K562 (cell line): ENCODE measurements around the gene SFN. TPM values are rescaled to one million over a fixed set of nuclear protein-coding genes. Genes with fewer than 3 reads are reported as not detected.

ENCODE experiments used
- ATAC-seq: fragments of 200-7000 bp; cut with Tn5 transposase; 3 replicates; pipeline ENCODE4 v1.9.1; 2020; ENCODE audit warnings: moderate library complexity
- BruUV-seq: library from RNA; stranded (reverse); fragments of 400-500 nt; replicated peaks from 2 replicates; lab custom pipeline; 2021; lab: Mats Ljungman, UMichigan
- CTCF ChIA-PET: fragments of 300-600 bp; formaldehyde crosslinking; extraction: SDS; loops from one replicate; lab custom pipeline; 2021; ENCODE audit warnings: low intra/inter-chr PET ratio; lab: Yijun Ruan, JAX
- POLR2A ChIA-PET: fragments of 300-600, 350-650 bp; sonication (Branson Sonifier 250); formaldehyde crosslinking; extraction: SDS; loops from one replicate; lab custom pipeline; 2021; ENCODE audit warnings: antibody characterized with exemption, inconsistent platforms; lab: Yijun Ruan, JAX
- DNase-seq, 4 experiments: peaks; one replicate each; pipeline versions ENCODE4 v3.0.0 to v3.0.0-alpha.2; 2011 to 2018; ENCODE audit warnings: low spot score in 3 of 4, mixed read lengths in 3 of 4; ENCODE audit errors: extremely low read depth in 1 of 4
- FAIRE-seq: peaks from 2 replicates; lab custom pipeline; 2011; peaks lifted over from hg19 to GRCh38; lab: Jason Lieb, UNC
- H2AFZ ChIP-seq: 2 replicates; pipeline ENCODE4 v1.6.0; 2011; ENCODE audit warnings: low read depth, low read length, control low read depth, inconsistent platforms
- H3K27ac ChIP-seq: fragments of 200-600 bp; 3 replicates; pipeline ENCODE4 v1.8.0; 2011; ENCODE audit warnings: low read depth, mild to moderate bottlenecking, control low read depth, inconsistent platforms, low read length, moderate library complexity, mixed read lengths; ENCODE audit errors: extremely low read depth
- H3K27me3 ChIP-seq, 2 experiments: fragments of 300-600 bp in 1 of 2; 2 replicates in 1 of 2; 3 replicates in 1 of 2; pipeline versions ENCODE4 v1.6.0 to v1.8.0; 2011; ENCODE audit warnings: inconsistent platforms in 2 of 2, low read length in 2 of 2, mild to moderate bottlenecking in 1 of 2, mixed read lengths in 1 of 2, moderate library complexity in 1 of 2; ENCODE audit not compliant: control insufficient read depth in 2 of 2, insufficient read depth in 2 of 2
- H3K36me3 ChIP-seq: fragments of 300-600 bp; 3 replicates; pipeline ENCODE4 v1.8.0; 2011; ENCODE audit warnings: mild to moderate bottlenecking, low read length, inconsistent platforms; ENCODE audit not compliant: control insufficient read depth, insufficient read depth
- H3K4me1 ChIP-seq, 2 experiments: fragments of 200-600 bp in 1 of 2; replicated peaks in 1 of 2; 2 replicates in 1 of 2; 3 replicates in 1 of 2; pipeline versions ENCODE4 v1.5.1 to v1.8.0; 2011; ENCODE audit warnings: inconsistent platforms in 2 of 2, low read length in 2 of 2, mild to moderate bottlenecking in 1 of 2, mixed read lengths in 1 of 2, moderate library complexity in 1 of 2; ENCODE audit not compliant: control insufficient read depth in 2 of 2, insufficient read depth in 2 of 2
- H3K4me2 ChIP-seq: 2 replicates; pipeline ENCODE4 v1.6.1; 2011; ENCODE audit warnings: low read length, control low read depth, inconsistent platforms, mixed read lengths; ENCODE audit not compliant: insufficient read depth
- H3K4me3 ChIP-seq: fragments of 200-600 bp; sonication (generic), shearing (Covaris generic); 2 replicates; pipeline ENCODE4 v1.5.1; 2016; ENCODE audit warnings: control low read depth, inconsistent platforms
- H3K79me2 ChIP-seq: fragments of 200-600 bp; 3 replicates; pipeline ENCODE4 v1.8.0; 2011; ENCODE audit warnings: low read length, inconsistent platforms; ENCODE audit not compliant: control insufficient read depth, insufficient read depth
- H3K9ac ChIP-seq, 2 experiments: 2 replicates each; pipeline versions ENCODE4 v1.6.0 to v1.6.1; 2011; ENCODE audit warnings: low read depth in 2 of 2, low read length in 2 of 2, control low read depth in 1 of 2, inconsistent platforms in 1 of 2, mild to moderate bottlenecking in 1 of 2, mixed read lengths in 1 of 2; ENCODE audit not compliant: insufficient read depth in 1 of 2
- H3K9me1 ChIP-seq: one replicate; pipeline ENCODE4 v1.6.0; 2011; ENCODE audit warnings: inconsistent platforms, mild to moderate bottlenecking, low read length, moderate library complexity; ENCODE audit not compliant: control insufficient read depth, insufficient read depth
- H3K9me3 ChIP-seq: replicated peaks from 2 replicates; pipeline ENCODE4 v1.5.1; 2011; ENCODE audit warnings: low read depth, low read length, inconsistent platforms; ENCODE audit not compliant: control insufficient read depth, insufficient read depth
- H4K20me1 ChIP-seq: replicated peaks from 2 replicates; pipeline ENCODE4 v1.6.1; 2011; ENCODE audit warnings: low read length, inconsistent platforms, mixed read lengths; ENCODE audit not compliant: control insufficient read depth, insufficient read depth
- ARID2 ChIP-seq: fragments of 450-650 bp; IDR thresholded peaks from 2 replicates; pipeline ENCODE4 v1.6.1; 2017; ENCODE audit warnings: antibody characterized with exemption, mild to moderate bottlenecking
- BHLHE40 ChIP-seq: IDR thresholded peaks from 2 replicates; pipeline ENCODE4 v1.6.1; 2011; ENCODE audit warnings: low read length, improper control_type of control experiment
- BRD9 ChIP-seq: fragments of 450-650 bp; IDR thresholded peaks from 2 replicates; pipeline ENCODE4 v1.6.1; 2018; ENCODE audit warnings: low read depth; ENCODE audit not compliant: partially characterized antibody
- CREM ChIP-seq: IDR thresholded peaks from 2 replicates; pipeline ENCODE4 v1.6.1; 2014; ENCODE audit warnings: antibody characterized with exemption, low read depth
- ETV5 ChIP-seq: sonication (generic); formaldehyde crosslinking; IDR thresholded peaks from 2 replicates; pipeline ENCODE4 v1.4.0; 2020; ENCODE audit warnings: low read depth, mild to moderate bottlenecking, missing genetic modification reagents
- FOXA3 ChIP-seq, 2 experiments: fragments of 450-650 bp in 1 of 2; sonication (generic) in 1 of 2; formaldehyde crosslinking; IDR thresholded peaks in 1 of 2; conservative IDR thresholded peaks in 1 of 2; 2 replicates each; pipeline versions ENCODE4 v1.4.0 to v1.8.0; 2020 to 2022; ENCODE audit warnings: mild to moderate bottlenecking in 2 of 2, missing genetic modification reagents in 1 of 2
- HMGXB4 ChIP-seq: sonication (generic); formaldehyde crosslinking; IDR thresholded peaks from 2 replicates; pipeline ENCODE4 v1.8.1; 2023; ENCODE audit warnings: mild to moderate bottlenecking, missing genetic modification reagents
- HNRNPL ChIP-seq: fragments of 200-400 bp; formaldehyde crosslinking; IDR thresholded peaks from 2 replicates; pipeline ENCODE4 v1.6.1; 2017; ENCODE audit warnings: low read depth, mild to moderate bottlenecking, low read length
- HNRNPUL1 ChIP-seq: fragments of 200-400 bp; formaldehyde crosslinking; IDR thresholded peaks from 2 replicates; pipeline ENCODE4 v1.6.1; 2017; ENCODE audit warnings: low read length
- JUN ChIP-seq, 2 experiments: sonication (generic) in 1 of 2; formaldehyde crosslinking in 1 of 2; IDR thresholded peaks; 2 replicates each; pipeline versions ENCODE4 v1.6.1 to v1.8.0; 2012 to 2022; ENCODE audit warnings: borderline replicate concordance in 2 of 2, mild to moderate bottlenecking in 2 of 2, improper control_type of control experiment in 1 of 2, low read depth in 1 of 2, low read length in 1 of 2, missing genetic modification reagents in 1 of 2
- JUND ChIP-seq, 2 experiments: IDR thresholded peaks; 2 replicates in 1 of 2; 3 replicates in 1 of 2; pipeline ENCODE4 v1.6.1; 2011; ENCODE audit warnings: borderline replicate concordance in 2 of 2, low read depth in 2 of 2, low read length in 2 of 2, improper control_type of control experiment in 1 of 2, missing biosample characterization in 1 of 2, missing genetic modification characterization in 1 of 2, missing genetic modification reagents in 1 of 2
- MAFG ChIP-seq: fragments of 450-650 bp; conservative IDR thresholded peaks from 2 replicates; pipeline ENCODE4 v1.6.1; 2016; ENCODE audit warnings: missing genetic modification characterization, missing compliant biosample characterization
- PREB ChIP-seq: sonication (generic); formaldehyde crosslinking; IDR thresholded peaks from 2 replicates; pipeline ENCODE4 v1.8.1; 2023; ENCODE audit warnings: mild to moderate bottlenecking, missing genetic modification reagents
- RB1 ChIP-seq: fragments of 450-650 bp; IDR thresholded peaks from 2 replicates; pipeline ENCODE4 v1.6.1; 2017; ENCODE audit warnings: low read depth, mild to moderate bottlenecking
- RBM34 ChIP-seq: fragments of 200-400 bp; formaldehyde crosslinking; IDR thresholded peaks from 2 replicates; pipeline ENCODE4 v1.6.1; 2018; ENCODE audit warnings: low read length, borderline replicate concordance; ENCODE audit not compliant: insufficient read depth
- TCF7L2 ChIP-seq: fragments of 150-350 bp; IDR thresholded peaks from 2 replicates; pipeline ENCODE4 v1.6.1; 2016; ENCODE audit warnings: low read depth, mild to moderate bottlenecking, low read length, moderate library complexity
- TOE1 ChIP-seq, 2 experiments: fragments of 450-650 bp in 1 of 2; sonication (generic) in 1 of 2; formaldehyde crosslinking in 1 of 2; IDR thresholded peaks; 2 replicates each; pipeline versions ENCODE4 v1.7.1 to v1.8.0; 2016 to 2022; ENCODE audit warnings: borderline replicate concordance in 2 of 2, mild to moderate bottlenecking in 2 of 2, antibody characterized with exemption in 1 of 2, inconsistent platforms in 1 of 2, low read depth in 1 of 2, missing genetic modification reagents in 1 of 2, moderate library complexity in 1 of 2
- ZNF316 ChIP-seq: fragments of 450-650 bp; IDR thresholded peaks from 2 replicates; pipeline ENCODE4 v1.6.1; 2016
- ZNF668 ChIP-seq: fragments of 250-450 bp; sonication (Bioruptor Pico); IDR thresholded peaks from 2 replicates; pipeline ENCODE4 v1.8.0; 2022; ENCODE audit warnings: mild to moderate bottlenecking, inconsistent platforms
- WGBS: fragments of 100-300 bp; shearing (Covaris generic); methylation state at CpG from one replicate; pipeline ENCODE4 v1.1.6; 2016; ENCODE audit warnings: low coverage, mixed read lengths; ENCODE audit not compliant: insufficient coverage; ENCODE audit errors: missing lambda C conversion rate; 5-methylcytosine and 5-hydroxymethylcytosine counted together
- in situ Hi-C: fragments of 300-500 bp; cut with MboI; formaldehyde crosslinking; loops from 4 replicates; pipeline ENCODE4 v1.15.0; 2018; ENCODE audit warnings: inconsistent platforms, mixed read lengths
- intact Hi-C: fragments of 100-400 bp; cut with micrococcal nuclease; formaldehyde crosslinking; loops from 2 replicates; pipeline ENCODE4 v1.14.2; 2022
- polyA plus RNA-seq, 8 experiments: library from polyadenylated mRNA; depleted of rRNA in 4 of 8; stranded (reverse) in 5 of 8; unstranded in 3 of 8; fragments of >200 nt; fragmentation: Nextera tagmentation in 2 of 8; fragmentation: Illumina TruSeq in 1 of 8; extraction: Ambion mirVana in 2 of 8; extraction: Trizol in 1 of 8; gene quantifications; 2 replicates each; pipeline versions ENCODE4 v1.2.1 to v1.2.3, GENCODE V29; 2011 to 2014; ENCODE audit warnings: inconsistent platforms in 1 of 8, missing spikeins in 1 of 8
- total RNA-seq, 7 experiments: library from RNA; depleted of rRNA in 6 of 7; stranded (reverse); fragments of >200 nt in 6 of 7; fragmentation: Illumina TruSeq in 2 of 7; extraction: Trizol in 2 of 7; gene quantifications; 2 replicates each; pipeline versions ENCODE4 v1.2.1 to v1.2.3, GENCODE V29; 2011 to 2021; ENCODE audit warnings: low replicate concordance in 1 of 7

SFN gene
- total and polyA plus RNA-seq, 9 of the 15 experiments (the other 6 are each of a cell fraction or from before 2014, with no cell fraction given): 0.10 to 3.8 (median 2.0) TPM

- Histone ChIP-seq H3K9me3 (no peaks in the 10 kb centered on the region), H4K20me1 (peaks cover 13% of the 10 kb centered on the region), H3K4me3 (no peak overlapping the region), H3K27me3 (no peaks in the 10 kb centered on the region), H3K27ac (no peak overlapping the region), H2AFZ (no peak overlapping the region), H3K36me3 (peaks cover 74% of the 10 kb centered on the region; the same call in 2 of the 3 replicates), H3K9me1 (peaks cover 8% of the 10 kb centered on the region), H3K4me1 (peaks cover 0 to 15% of the 10 kb centered on the region in 2 experiments; a peak in 3 of 5 replicates), H3K79me2 (no peaks in the 10 kb centered on the region), H3K9ac (no peak overlapping the region), H3K4me2 (no peak overlapping the region)
- BruUV-seq: no TSS peak
- FAIRE-seq: peak; percentile 98
- POLR2A ChIA-PET: no interaction called here
- intact Hi-C loops: loop anchor here (1.0 kb wide), 1 partner anchor 25 kb away; no protein-coding TSS in a partner anchor
- in situ Hi-C loops: no loop called here
- CTCF ChIA-PET: interaction anchor here (1.1 to 4.6 kb wide), 4 partner anchors 15 to 244 kb away, joined by 3 to 53 read pairs (median 4); no protein-coding TSS in a partner anchor
- WGBS: 17% methylated on average over 3 of the region's 3 CpGs
- DNase-seq: peak; percentile 81 to 89 (median 87)
- ATAC-seq: peak; percentile 98
- peak; percentile 22; the same call in 1 of the 2 replicates for TF ChIP-seq BHLHE40
- 0 out of 2 replicates have a peak, but pooled peaks have one; percentile 39 for TF ChIP-seq HMGXB4 (CRISPR knock-in tag)
- no peak for TF ChIP-seq ZNF668 (CRISPR knock-in tag)
- no peak for TF ChIP-seq PREB (CRISPR knock-in tag)
- TF ChIP-seq HNRNPL: no peak
- TF ChIP-seq TCF7L2: no peak
- 0 out of 2 replicates have a peak, but pooled peaks have one; percentile 10 for TF ChIP-seq JUN (IDR thresholded peaks at IDR 0.05; ENCODE audit: borderline replicate concordance, low read depth, low read length)
- TF ChIP-seq JUN (CRISPR knock-in tag; IDR thresholded peaks at IDR 0.05; ENCODE audit: borderline replicate concordance): no peak
- TF ChIP-seq ARID2: peak; percentile 64; the same call in 1 of the 2 replicates
- TF ChIP-seq ETV5: no peak
- TF ChIP-seq RB1: 0 out of 2 replicates have a peak, but pooled peaks have one; percentile 52
- TF ChIP-seq JUND (IDR thresholded peaks at IDR 0.05; ENCODE audit: borderline replicate concordance, low read depth, low read length): peak; percentile 45; the same call in 1 of the 2 replicates
- no peak; the same call in 2 of the 3 replicates for TF ChIP-seq JUND (tag; IDR thresholded peaks at IDR 0.05; ENCODE audit: borderline replicate concordance, low read depth, low read length)
- peak in 1 of 2 experiments; percentile 32; a peak in 1 of 4 replicates for TF ChIP-seq FOXA3 (CRISPR knock-in tag; conservative IDR thresholded peaks at IDR 0.05 in 1 of 2, IDR thresholded peaks at IDR 0.05 in 1 of 2)
- no peak for TF ChIP-seq BRD9
- TF ChIP-seq TOE1 (IDR thresholded peaks at IDR 0.05; ENCODE audit: borderline replicate concordance): no peak
- TF ChIP-seq TOE1 (CRISPR knock-in tag; IDR thresholded peaks at IDR 0.05; ENCODE audit: borderline replicate concordance, low read depth): no peak
- no peak for TF ChIP-seq HNRNPUL1
- peak; percentile 51 for TF ChIP-seq CREM
- peak; percentile 29; the same call in 1 of the 2 replicates for TF ChIP-seq MAFG
- no peak for TF ChIP-seq RBM34
- TF ChIP-seq ZNF316: peak; percentile 53; the same call in 1 of the 2 replicates
Measured at GRCh38 chr1:26853156-26853555, 9.8 kb upstream of the SFN start.
